ENCODE results near the gene RAD21L1.
"Not testable (repeated sequence)": the region's sequence is repeated elsewhere in the genome, so short reads cannot be mapped to it uniquely, and the experiment has no call there.

GRCh38 chr20:1222750-1223149 is 3.1 kb upstream of the RAD21L1 start:
- not testable (repeated sequence) for TF ChIP-seq CTCF (IDR thresholded peaks at IDR 0.05; ENCODE audit: insufficient read depth, low read length, poor library complexity, severe bottlenecking); EZH2phosphoT487 (conservative IDR thresholded peaks at IDR 0.05; ENCODE audit: low read length)
